NB4 (cell line): ENCODE measurements around the gene ZBTB20.

Experiments
- CTCF ChIP-seq: IDR thresholded peaks from one replicate; pipeline ENCODE4 v1.5.1; 2012; ENCODE audit warnings: low read depth, low read length
- MYC ChIP-seq: IDR thresholded peaks from 2 replicates; pipeline ENCODE4 v1.6.1; 2011; ENCODE audit warnings: low read depth, low read length
- POLR2A ChIP-seq: IDR thresholded peaks from 2 replicates; pipeline ENCODE4 v1.6.1; 2011; ENCODE audit warnings: mild to moderate bottlenecking; ENCODE audit not compliant: insufficient read length; ENCODE audit errors: extremely low read depth

GRCh38 chr3:114697401-114697800 is 449.7 kb downstream of the ZBTB20 start:
- TF ChIP-seq POLR2A (no peak), CTCF (no peak), MYC (no peak)
